GM19438 (cell line): Measurements from ENCODE around the gene LINC00632.

Experiments
- ATAC-seq: cut with Tn5 transposase; IDR thresholded peaks from one replicate; pipeline ENCODE4 v1.9.1; 2021; ENCODE audit warnings: low read depth; ENCODE audit not compliant: unreplicated experiment

Gene LINC00632

GRCh38 chrX:140764401-140764919 is 54.9 kb downstream of the LINC00632 start:
- no peak for ATAC-seq

GRCh38 chrX:140765043-140765784 is 55.7 kb downstream of the LINC00632 start:
- no peak for ATAC-seq

- ATAC-seq = no peak
Measured at GRCh38 chrX:140766024-140766611, 56.6 kb downstream of the LINC00632 start.

- ATAC-seq = no peak
Measured at GRCh38 chrX:140767646-140768045, 58.1 kb downstream of the LINC00632 start.

- no peak for ATAC-seq
Measured at GRCh38 chrX:140775211-140775610, 65.7 kb downstream of the LINC00632 start.

GRCh38 chrX:140776320-140776719 is 66.8 kb downstream of the LINC00632 start:
- no peak for ATAC-seq

GRCh38 chrX:140794642-140795041 is 85.1 kb downstream of the LINC00632 start:
- ATAC-seq = no peak

- no peak for ATAC-seq
Measured at GRCh38 chrX:140799216-140799615, 89.7 kb downstream of the LINC00632 start.

- ATAC-seq = no peak
Measured at GRCh38 chrX:140804292-140804691, 94.7 kb downstream of the LINC00632 start.

GRCh38 chrX:140815868-140816267 is 106.3 kb downstream of the LINC00632 start:
- no peak for ATAC-seq

- ATAC-seq = no peak
Measured at GRCh38 chrX:140817943-140818342, 108.4 kb downstream of the LINC00632 start.

GRCh38 chrX:140821280-140821679 is 111.7 kb downstream of the LINC00632 start:
- no peak for ATAC-seq

GRCh38 chrX:140822184-140822583 is 112.6 kb downstream of the LINC00632 start:
- ATAC-seq = no peak

- ATAC-seq = no peak
Measured at GRCh38 chrX:140822861-140823260, 113.3 kb downstream of the LINC00632 start.

GRCh38 chrX:140836874-140837273 is 127.3 kb downstream of the LINC00632 start:
- ATAC-seq = no peak
